HepG2 (cell line): ENCODE results near the gene LMX1B. TPM values are rescaled to one million over a fixed set of nuclear protein-coding genes. Genes with fewer than 3 reads are reported as not detected.

ENCODE experiments used
- BRF2 ChIP-seq: sonication (generic); formaldehyde crosslinking; IDR thresholded peaks from 2 replicates; pipeline ENCODE4 v1.8.1; 2022; ENCODE audit warnings: mild to moderate bottlenecking, missing genetic modification reagents
- CENPT ChIP-seq: sonication (generic); formaldehyde crosslinking; IDR thresholded peaks from 2 replicates; pipeline ENCODE4 v1.8.0; 2022; ENCODE audit warnings: low read depth, mild to moderate bottlenecking, moderate library complexity, missing genetic modification reagents
- CHCHD3 ChIP-seq: sonication (generic); formaldehyde crosslinking; IDR thresholded peaks from 2 replicates; pipeline ENCODE4 v1.8.0; 2022; ENCODE audit warnings: mild to moderate bottlenecking, missing genetic modification reagents, moderate library complexity
- CREB1 ChIP-seq, 2 experiments: fragments of 450-650 bp in 1 of 2; IDR thresholded peaks; 2 replicates each; pipeline ENCODE4 v1.6.1; 2016 to 2017; ENCODE audit warnings: control low read depth in 1 of 2, mild to moderate bottlenecking in 1 of 2, missing compliant biosample characterization in 1 of 2, missing genetic modification characterization in 1 of 2
- GABPB1 ChIP-seq: IDR thresholded peaks from 2 replicates; pipeline ENCODE4 v1.6.1; 2016; ENCODE audit warnings: mild to moderate bottlenecking, missing genetic modification reagents, moderate library complexity, missing compliant biosample characterization
- GATAD2A ChIP-seq: IDR thresholded peaks from 2 replicates; pipeline ENCODE4 v1.6.1; 2016
- GZF1 ChIP-seq: sonication (generic); formaldehyde crosslinking; IDR thresholded peaks from 2 replicates; pipeline ENCODE4 v1.5.1; 2020; ENCODE audit warnings: mild to moderate bottlenecking, missing genetic modification reagents
- MATR3 ChIP-seq: sonication (generic); formaldehyde crosslinking; IDR thresholded peaks from 2 replicates; pipeline ENCODE4 v1.4.0; 2020; ENCODE audit warnings: missing genetic modification reagents
- MBD4 ChIP-seq: IDR thresholded peaks from 2 replicates; pipeline ENCODE4 v1.6.1; 2012; ENCODE audit warnings: low read length, inconsistent platforms, borderline replicate concordance
- PAWR ChIP-seq: sonication (generic); formaldehyde crosslinking; IDR thresholded peaks from 2 replicates; pipeline ENCODE4 v1.4.0; 2020; ENCODE audit warnings: missing genetic modification reagents, mild to moderate bottlenecking, borderline replicate concordance
- POLR2AphosphoS5 ChIP-seq: IDR thresholded peaks from 2 replicates; pipeline ENCODE4 v1.6.1; 2012; ENCODE audit warnings: low read depth, low read length
- SNAI1 ChIP-seq: sonication (generic); formaldehyde crosslinking; IDR thresholded peaks from 2 replicates; pipeline ENCODE4 v1.5.0; 2020; ENCODE audit warnings: mild to moderate bottlenecking, missing genetic modification reagents, borderline replicate concordance
- STAT5B ChIP-seq: sonication (generic); formaldehyde crosslinking; IDR thresholded peaks from 2 replicates; pipeline ENCODE4 v1.4.0; 2020; ENCODE audit warnings: missing genetic modification reagents
- TFDP1 ChIP-seq: IDR thresholded peaks from 2 replicates; pipeline ENCODE4 v1.6.1; 2016; ENCODE audit warnings: missing compliant biosample characterization, missing genetic modification reagents, borderline replicate concordance
- ZBTB20 ChIP-seq: sonication (generic); formaldehyde crosslinking; IDR thresholded peaks from 2 replicates; pipeline ENCODE4 v1.8.1; 2023; ENCODE audit warnings: missing genetic modification reagents, low read depth, mild to moderate bottlenecking, borderline replicate concordance
- ZBTB7A ChIP-seq: sonication (generic); formaldehyde crosslinking; IDR thresholded peaks from 2 replicates; pipeline ENCODE4 v1.8.0; 2022; ENCODE audit warnings: mild to moderate bottlenecking, missing genetic modification reagents
- ZFP82 ChIP-seq: sonication (generic); formaldehyde crosslinking; IDR thresholded peaks from 2 replicates; pipeline ENCODE4 v1.5.1; 2020; ENCODE audit warnings: mild to moderate bottlenecking, missing genetic modification reagents, borderline replicate concordance
- ZNF24 ChIP-seq: fragments of 450-650 bp; IDR thresholded peaks from 2 replicates; pipeline ENCODE4 v1.6.1; 2017; ENCODE audit warnings: antibody characterized with exemption, mild to moderate bottlenecking
- ZNF253 ChIP-seq: sonication (generic); formaldehyde crosslinking; IDR thresholded peaks from 2 replicates; pipeline ENCODE4 v1.8.0; 2022; ENCODE audit warnings: mild to moderate bottlenecking, missing genetic modification reagents, borderline replicate concordance
- ZNF549 ChIP-seq: sonication (generic); formaldehyde crosslinking; IDR thresholded peaks from 2 replicates; pipeline ENCODE4 v1.5.0; 2020; ENCODE audit warnings: missing genetic modification reagents
- ZNF674 ChIP-seq: sonication (generic); formaldehyde crosslinking; IDR thresholded peaks from 2 replicates; pipeline ENCODE4 v1.5.0; 2020; ENCODE audit warnings: low read depth, mild to moderate bottlenecking, missing genetic modification reagents
- ZNF776 ChIP-seq: sonication (generic); formaldehyde crosslinking; IDR thresholded peaks from 2 replicates; pipeline ENCODE4 v1.4.0; 2020; ENCODE audit warnings: mild to moderate bottlenecking, missing genetic modification reagents
- polyA plus RNA-seq, 8 experiments: library from polyadenylated mRNA; depleted of rRNA in 3 of 8; stranded (reverse) in 7 of 8; unstranded in 1 of 8; fragments of >200 nt; fragmentation: Illumina TruSeq in 4 of 8; extraction: Trizol in 4 of 8; gene quantifications; 2 replicates each; pipeline versions ENCODE4 v1.2.1 to v1.2.3, GENCODE V29; 2011 to 2016; ENCODE audit warnings: low read depth in 4 of 8, missing spikeins in 1 of 8, mixed read lengths in 1 of 8; ENCODE audit not compliant: insufficient read depth in 1 of 8
- total RNA-seq, 5 experiments: library from RNA; depleted of rRNA; stranded (reverse); fragments of >200 nt; fragmentation: Illumina TruSeq; extraction: Trizol; gene quantifications; 2 replicates each; pipeline ENCODE4 v1.2.3, GENCODE V29; 2016; ENCODE audit warnings: low read depth in 1 of 5
- TF ChIP-seq, protein P1 (sequence below): sonication (generic); formaldehyde crosslinking; IDR thresholded peaks from 2 replicates; pipeline ENCODE4 v1.4.0; 2020; ENCODE audit warnings: mild to moderate bottlenecking, missing genetic modification reagents

Gene LMX1B
- total and polyA plus RNA-seq, 2 of the 13 experiments (the other 11 are each of a cell fraction or from before 2014, with no cell fraction given): not detected

GRCh38 chr9:126704892-126705766 lies 91.4 kb downstream of the LMX1B start (continued):
- TF ChIP-seq, protein P1, sequence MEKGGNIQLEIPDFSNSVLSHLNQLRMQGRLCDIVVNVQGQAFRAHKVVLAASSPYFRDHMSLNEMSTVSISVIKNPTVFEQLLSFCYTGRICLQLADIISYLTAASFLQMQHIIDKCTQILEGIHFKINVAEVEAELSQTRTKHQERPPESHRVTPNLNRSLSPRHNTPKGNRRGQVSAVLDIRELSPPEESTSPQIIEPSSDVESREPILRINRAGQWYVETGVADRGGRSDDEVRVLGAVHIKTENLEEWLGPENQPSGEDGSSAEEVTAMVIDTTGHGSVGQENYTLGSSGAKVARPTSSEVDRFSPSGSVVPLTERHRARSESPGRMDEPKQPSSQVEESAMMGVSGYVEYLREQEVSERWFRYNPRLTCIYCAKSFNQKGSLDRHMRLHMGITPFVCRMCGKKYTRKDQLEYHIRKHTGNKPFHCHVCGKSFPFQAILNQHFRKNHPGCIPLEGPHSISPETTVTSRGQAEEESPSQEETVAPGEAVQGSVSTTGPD (CRISPR knock-in tag): no peak
- TF ChIP-seq MBD4 (no peak), ZNF549 (CRISPR knock-in tag) (no peak), POLR2AphosphoS5 (no peak), ZBTB20 (CRISPR knock-in tag) (no peak), GZF1 (CRISPR knock-in tag) (no peak), CHCHD3 (no peak), CENPT (CRISPR knock-in tag) (no peak), GABPB1 (CRISPR knock-in tag) (peak; percentile 44; the same call in 1 of the 2 replicates), ZNF253 (CRISPR knock-in tag) (no peak), MATR3 (CRISPR knock-in tag) (no peak), GATAD2A (CRISPR knock-in tag) (no peak), ZFP82 (CRISPR knock-in tag) (no peak), BRF2 (CRISPR knock-in tag) (no peak), PAWR (CRISPR knock-in tag) (no peak), ZNF674 (no peak), CREB1 (IDR thresholded peaks at IDR 0.05) (no peak), CREB1 (CRISPR knock-in tag; IDR thresholded peaks at IDR 0.05) (no peak), ZNF24 (no peak), TFDP1 (CRISPR knock-in tag) (peak; percentile 84; the same call in 1 of the 2 replicates), ZNF776 (CRISPR knock-in tag) (no peak), ZBTB7A (CRISPR knock-in tag) (no peak), SNAI1 (CRISPR knock-in tag) (no peak), STAT5B (CRISPR knock-in tag) (no peak)
